HG03045 (cell line): Measurements from ENCODE around the gene RABGAP1L.
A peak's percentile ranks its signal among the peaks of the same experiment; 100 is the strongest.
"Not testable (repeated sequence)": the region's sequence is repeated elsewhere in the genome, so short reads cannot be mapped to it uniquely, and the experiment has no call there.

Experiments used
- ATAC-seq: cut with Tn5 transposase; IDR thresholded peaks from one replicate; pipeline ENCODE4 v1.9.1; 2021; ENCODE audit warnings: mild to moderate bottlenecking, moderate library complexity; ENCODE audit not compliant: unreplicated experiment

RABGAP1L gene

DNA sequence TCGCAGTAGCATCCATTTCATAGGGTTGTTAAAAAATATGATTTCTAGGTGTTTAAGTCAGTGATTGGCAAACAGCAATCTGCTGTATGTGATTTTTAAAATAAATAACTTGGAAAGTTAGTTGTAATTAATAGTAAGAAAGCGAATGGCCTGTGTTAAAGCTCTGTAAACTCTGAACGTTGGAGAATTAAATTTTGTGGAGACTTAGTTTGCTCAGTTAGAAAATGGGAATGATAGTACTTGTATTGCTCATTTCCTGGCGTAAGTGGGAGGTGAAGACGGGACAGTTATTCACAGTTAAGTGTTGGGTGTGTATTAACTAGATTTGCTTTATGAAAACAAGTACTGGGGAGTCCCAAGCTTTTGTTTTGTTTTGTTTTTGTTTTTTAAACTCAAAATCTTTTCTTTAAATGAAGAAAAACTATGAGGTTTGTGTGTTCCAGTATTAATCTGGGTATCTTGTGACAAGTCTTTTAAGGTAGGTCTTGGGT, 841.4 kb downstream of the RABGAP1L start:
- ATAC-seq = no peak

DNA sequence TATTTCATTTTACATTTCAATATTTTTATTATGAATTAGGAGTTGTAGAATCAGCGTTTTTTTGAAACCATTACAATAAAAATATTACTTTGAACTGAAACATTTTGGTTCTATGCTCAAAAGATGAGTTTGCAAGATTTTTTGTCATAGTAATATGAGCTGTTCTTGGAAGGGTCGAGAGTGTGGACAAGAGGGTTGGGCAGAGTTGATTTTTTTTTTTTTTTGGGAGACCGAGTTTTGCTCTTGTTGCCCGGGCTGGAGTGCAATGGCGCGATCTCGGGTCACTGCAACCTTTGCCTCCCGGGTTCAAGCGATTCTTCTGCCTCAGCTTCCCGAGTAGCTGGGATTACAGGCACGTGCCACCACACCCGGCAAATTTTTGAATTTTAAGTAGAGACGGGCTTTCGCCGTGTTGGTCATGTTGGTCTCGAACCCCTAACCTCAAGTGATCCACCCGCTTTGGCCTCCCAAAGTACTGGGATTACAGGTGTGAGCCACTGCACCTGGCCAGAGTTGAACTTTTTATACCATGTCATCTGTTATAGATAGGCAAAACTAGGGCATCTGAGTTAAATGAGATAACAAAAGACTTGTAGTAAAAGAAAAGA, 843.7 kb downstream of the RABGAP1L start:
- no peak for ATAC-seq

DNA sequence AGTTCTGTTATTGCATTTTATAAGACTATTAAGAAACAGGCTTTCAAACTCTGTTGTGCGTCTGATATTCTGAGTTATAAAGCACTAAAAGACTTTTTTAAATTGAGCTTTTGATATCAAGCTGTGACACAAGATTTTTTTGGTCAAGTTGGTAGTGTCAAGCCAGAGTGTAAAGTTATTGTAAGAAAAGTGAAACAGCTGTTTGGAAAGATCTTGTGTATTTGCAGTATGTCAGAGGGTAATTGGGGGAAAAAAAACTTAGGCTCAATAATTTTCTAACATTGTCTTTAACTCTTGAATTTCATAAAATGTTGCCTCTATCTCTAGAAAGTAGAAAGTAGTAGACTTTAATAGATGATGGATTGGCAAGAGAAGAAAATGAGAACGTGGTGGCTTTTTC, 844.2 kb downstream of the RABGAP1L start:
- no peak for ATAC-seq

DNA sequence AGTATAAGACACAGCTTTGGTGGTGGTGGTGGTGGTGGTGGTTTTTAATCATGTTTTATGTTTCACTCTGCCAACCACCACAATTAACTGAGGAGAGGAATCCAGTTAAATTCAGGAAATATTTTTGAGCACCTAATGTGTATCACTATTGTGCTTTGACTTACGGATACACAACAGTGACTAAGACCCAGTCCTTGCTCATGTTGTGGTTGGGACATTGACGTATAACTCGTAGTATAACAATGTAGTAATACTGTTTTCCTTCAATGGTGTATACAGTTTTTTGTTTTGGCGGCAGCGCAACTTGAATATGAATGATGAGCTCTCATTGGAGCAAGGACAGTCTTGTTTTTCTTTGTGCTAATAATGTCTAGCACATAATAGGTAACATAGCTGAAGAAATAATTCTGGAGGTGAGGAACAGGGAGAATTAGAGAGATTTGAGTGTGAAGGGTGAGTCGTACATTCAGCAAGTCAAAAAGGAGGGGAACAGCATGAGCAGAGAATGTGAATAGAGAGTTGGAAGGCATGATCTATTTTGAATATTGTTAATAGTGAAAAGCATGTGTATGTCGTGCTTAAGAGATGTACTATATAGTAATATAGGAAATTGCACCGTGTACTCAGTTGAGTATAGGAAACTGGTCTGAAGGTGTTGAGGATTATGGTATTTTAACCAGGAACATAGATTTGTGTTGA, 845.9 kb downstream of the RABGAP1L start:
- ATAC-seq = no peak

GRCh38 chr1:175009532-175009931, 850.2 kb downstream of the RABGAP1L start:
- no peak for ATAC-seq

DNA sequence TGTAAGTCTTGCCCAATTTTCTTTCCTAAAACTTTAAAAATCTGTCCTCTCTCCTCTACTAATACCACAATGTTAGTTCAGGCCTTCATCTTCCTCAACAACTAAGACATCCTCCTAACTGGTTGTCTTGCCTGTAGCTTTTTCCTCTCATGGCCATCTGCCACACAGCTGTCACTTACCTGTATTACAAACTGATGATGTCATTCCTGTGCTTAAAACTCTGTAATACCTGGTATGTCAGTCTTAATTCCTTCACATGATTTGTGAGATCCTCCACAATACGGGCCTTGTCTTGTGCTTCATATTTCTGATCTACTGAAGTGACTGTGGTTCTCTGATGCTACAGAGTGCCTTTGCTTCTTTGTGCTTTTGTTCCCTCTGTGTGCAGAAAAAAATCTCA, 854.1 kb downstream of the RABGAP1L start:
- ATAC-seq = no peak

DNA sequence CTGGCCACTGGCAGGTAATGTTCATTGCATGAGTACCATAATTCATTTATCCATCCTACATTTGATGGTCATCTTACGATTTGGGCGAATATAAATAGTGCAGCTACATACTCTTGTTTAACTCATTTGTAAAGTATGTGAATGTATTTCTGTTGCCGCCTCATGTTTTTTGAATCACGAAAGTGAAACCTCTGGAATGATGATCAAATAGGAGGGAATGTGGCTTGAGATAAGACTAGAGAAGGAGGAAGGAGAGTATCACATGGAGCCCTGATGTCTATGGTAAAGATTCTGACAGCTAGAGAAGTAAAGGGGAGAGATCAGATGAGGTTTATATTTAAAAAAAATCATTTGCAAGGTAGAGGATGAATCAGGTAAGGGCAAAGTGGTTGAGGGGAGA, 855.9 kb downstream of the RABGAP1L start:
- ATAC-seq = no peak

GRCh38 chr1:175019524-175019923, 860.2 kb downstream of the RABGAP1L start:
- no peak for ATAC-seq

GRCh38 chr1:175023043-175023921, 864.0 kb downstream of the RABGAP1L start, which contains the start of gene MRPS14:
MRPS14 (minus strand) TSS chr1:175023425; CDS start chr1:175023408, 17 bp downstream.
- ATAC-seq = peak; percentile 88

DNA sequence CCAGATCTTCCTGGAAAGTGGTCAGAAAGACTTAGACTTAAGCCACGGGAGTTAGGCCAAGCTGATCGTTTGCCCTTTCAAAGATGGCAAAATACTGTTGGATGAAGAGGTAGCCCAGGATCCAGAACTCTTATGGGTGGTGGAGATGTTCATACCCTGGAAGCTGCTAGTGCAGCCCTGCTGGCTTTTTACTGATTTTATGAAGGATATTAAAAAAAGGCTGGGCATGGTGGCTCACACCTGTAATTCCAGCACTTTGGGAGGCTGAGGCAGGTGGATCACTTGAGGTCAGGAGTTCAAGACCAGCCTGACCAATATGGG, 864.6 kb downstream of the RABGAP1L start:
- ATAC-seq = not testable (repeated sequence)

- no peak for ATAC-seq
Observed at GRCh38 chr1:175024773-175025172, 865.5 kb downstream of the RABGAP1L start.

DNA sequence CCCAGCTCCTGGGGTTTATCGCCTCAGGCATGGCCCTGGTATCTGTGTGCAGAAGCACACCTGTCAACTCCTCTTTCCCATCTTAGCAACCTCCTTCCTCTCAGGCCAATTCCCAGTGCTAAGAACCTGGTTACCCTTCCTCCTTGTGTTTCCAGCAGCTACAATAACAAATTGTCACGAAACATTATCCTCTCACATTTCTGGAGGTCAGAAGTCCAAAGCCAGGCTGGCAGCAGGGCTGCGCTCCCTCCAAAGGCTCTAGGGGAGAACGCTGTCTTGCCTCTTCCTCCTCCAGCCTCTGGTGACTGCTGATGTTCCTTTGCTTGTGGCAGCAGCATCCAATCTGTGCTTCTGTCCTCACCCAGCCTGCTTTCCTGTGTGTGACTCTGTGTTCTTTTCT, 874.6 kb downstream of the RABGAP1L start:
- no peak for ATAC-seq

- no peak for ATAC-seq
Observed at GRCh38 chr1:175034775-175035174, 875.5 kb downstream of the RABGAP1L start.

DNA sequence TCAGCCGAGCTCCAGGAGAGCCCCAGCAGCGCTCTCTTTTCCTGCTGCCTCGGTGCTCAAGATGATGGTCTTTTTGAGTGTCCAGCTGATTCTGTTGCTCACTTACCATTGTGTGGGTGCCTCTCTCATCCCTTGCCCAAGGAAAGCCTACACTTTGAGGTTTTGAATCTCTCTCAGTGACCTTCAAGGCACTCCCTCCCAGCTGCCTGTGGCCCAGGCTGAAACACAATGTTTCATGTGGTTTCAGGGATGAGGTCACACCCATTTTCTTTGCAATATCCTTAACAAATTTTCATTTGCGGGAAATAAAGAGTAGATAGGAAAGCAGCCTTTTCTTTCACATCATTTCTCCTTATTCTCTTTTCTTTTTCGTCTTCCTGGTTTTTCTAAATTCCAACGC, 876.5 kb downstream of the RABGAP1L start:
- ATAC-seq = no peak

GRCh38 chr1:175036476-175036875, 877.2 kb downstream of the RABGAP1L start:
- ATAC-seq = no peak

DNA sequence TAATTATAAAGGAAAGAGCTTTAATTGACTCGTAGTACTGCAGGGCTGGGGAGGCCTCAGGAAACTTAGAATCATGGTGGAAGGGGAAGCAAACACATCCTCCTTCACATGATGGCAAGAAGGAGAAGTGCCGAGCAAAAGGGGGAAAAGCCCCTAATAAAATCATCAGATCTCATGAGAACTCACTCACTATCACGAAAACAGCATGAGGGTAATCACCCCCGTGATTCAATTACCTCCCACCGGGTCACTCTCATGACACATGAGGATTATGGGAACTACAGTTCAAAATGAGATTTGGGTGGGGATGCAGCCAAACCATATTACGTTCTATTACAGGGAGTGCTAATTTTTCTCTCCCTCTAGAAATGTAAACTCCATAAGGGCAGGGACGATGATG, 878.1 kb downstream of the RABGAP1L start:
- no peak for ATAC-seq

- no peak for ATAC-seq
Observed at GRCh38 chr1:175040324-175040879, 881.1 kb downstream of the RABGAP1L start.

GRCh38 chr1:175042650-175043049, 883.3 kb downstream of the RABGAP1L start:
- ATAC-seq = no peak

GRCh38 chr1:175043824-175044223, 884.5 kb downstream of the RABGAP1L start:
- ATAC-seq = no peak

GRCh38 chr1:175044591-175044990, 885.3 kb downstream of the RABGAP1L start:
- ATAC-seq = not testable (repeated sequence)
